ENCODE measurements around the gene CABLES1. TPM values are rescaled to one million over a fixed set of nuclear protein-coding genes. Genes with fewer than 3 reads are reported as not detected.
A peak's percentile ranks its signal among the peaks of the same experiment; 100 is the strongest.

CABLES1 gene
- total RNA-seq, 4 donors from 2014 or later: 1.5 to 11.9 (median 6.1) TPM

DNA sequence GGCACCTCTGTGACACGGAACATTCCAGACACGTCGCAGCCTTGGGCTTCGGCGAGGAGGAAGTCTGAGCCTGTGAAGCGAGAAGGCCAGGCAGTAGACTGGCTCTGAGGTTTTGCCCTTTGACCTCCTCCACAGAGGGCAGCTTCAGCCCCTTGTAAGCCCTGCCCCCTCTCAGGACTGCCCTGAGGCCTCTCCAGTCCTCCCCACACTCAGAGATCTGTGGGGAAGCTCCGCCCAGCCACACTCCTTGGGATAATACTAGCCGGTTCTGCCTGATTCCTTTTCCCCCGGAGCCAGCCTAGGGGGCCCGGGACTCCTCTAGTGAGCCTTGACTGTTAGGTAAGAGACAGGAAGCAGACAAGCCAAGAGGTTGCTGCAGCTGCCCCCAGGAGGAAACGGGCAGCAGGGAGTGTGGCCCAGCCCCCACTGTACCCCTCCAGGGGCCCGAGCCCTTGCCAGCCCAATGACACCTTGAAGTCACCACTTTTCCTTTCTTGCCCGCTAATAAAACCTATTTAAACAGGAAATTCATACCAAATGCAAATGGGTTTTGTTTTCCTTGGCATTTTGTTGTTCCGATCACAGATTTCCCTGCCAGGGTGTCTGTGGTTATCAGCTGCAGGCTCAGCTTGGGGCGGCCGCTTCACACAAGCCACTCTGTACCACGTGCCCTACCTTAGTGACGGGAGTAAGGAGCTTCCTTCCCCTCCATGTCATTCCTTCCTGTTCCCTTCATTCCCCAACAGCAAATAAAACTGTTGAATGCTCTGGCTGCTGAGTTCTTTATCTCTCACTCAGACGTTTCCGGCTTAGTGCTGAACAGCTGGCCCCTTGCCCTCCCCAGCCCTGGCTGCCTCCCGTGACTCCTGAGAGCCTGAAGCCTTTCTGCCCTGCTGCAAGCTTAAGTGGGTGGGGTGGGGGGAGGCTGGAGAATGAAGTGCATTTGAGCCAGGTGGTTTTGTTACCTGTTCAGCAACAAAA lies 124.7 kb downstream of the CABLES1 start:
- Histone ChIP-seq H3K36me3 (no peaks in the 10 kb centered on the region), H3K4me3 (peak overlapping the region in 3 of 4 donors; percentile 2 to 29 (median 11)), H3K9me3 (no peaks in the 10 kb centered on the region), H3K4me1 (peaks cover 14 to 18% (median 15%) of the 10 kb centered on the region in 4 donors), H3K27me3 (no peaks in the 10 kb centered on the region), H3K27ac (peak overlapping the region; percentile 47 to 63 (median 60))
- WGBS, 2 donors (ENCODE audit: low coverage in 1 of 2): 13 to 25% methylated on average over 6 to 21 of the region's 21 CpGs
- intact Hi-C loops (cut with DNase I; ENCODE audit: low total_unique reads) (no loop called here), in situ Hi-C loops (cut with MboI; ENCODE audit: low pct_ligation_motif_present in 1 of 4, low pct_unique_long_range_greater_than_20kb in 1 of 4, low sequenced_read_pairs in 3 of 4) (no loop called here)
- DNase-seq: peak; percentile 68
- TF ChIP-seq, protein P1, sequence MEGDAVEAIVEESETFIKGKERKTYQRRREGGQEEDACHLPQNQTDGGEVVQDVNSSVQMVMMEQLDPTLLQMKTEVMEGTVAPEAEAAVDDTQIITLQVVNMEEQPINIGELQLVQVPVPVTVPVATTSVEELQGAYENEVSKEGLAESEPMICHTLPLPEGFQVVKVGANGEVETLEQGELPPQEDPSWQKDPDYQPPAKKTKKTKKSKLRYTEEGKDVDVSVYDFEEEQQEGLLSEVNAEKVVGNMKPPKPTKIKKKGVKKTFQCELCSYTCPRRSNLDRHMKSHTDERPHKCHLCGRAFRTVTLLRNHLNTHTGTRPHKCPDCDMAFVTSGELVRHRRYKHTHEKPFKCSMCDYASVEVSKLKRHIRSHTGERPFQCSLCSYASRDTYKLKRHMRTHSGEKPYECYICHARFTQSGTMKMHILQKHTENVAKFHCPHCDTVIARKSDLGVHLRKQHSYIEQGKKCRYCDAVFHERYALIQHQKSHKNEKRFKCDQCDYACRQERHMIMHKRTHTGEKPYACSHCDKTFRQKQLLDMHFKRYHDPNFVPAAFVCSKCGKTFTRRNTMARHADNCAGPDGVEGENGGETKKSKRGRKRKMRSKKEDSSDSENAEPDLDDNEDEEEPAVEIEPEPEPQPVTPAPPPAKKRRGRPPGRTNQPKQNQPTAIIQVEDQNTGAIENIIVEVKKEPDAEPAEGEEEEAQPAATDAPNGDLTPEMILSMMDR (IDR thresholded peaks at IDR 0.05): no peak
- TF ChIP-seq EP300 (IDR thresholded peaks at IDR 0.05; ENCODE audit: low read depth) (no peak), POLR2A (IDR thresholded peaks at IDR 0.05) (no peak), POLR2AphosphoS5 (IDR thresholded peaks at IDR 0.05) (peak in 1 of 3 donors; percentile 16)

DNA sequence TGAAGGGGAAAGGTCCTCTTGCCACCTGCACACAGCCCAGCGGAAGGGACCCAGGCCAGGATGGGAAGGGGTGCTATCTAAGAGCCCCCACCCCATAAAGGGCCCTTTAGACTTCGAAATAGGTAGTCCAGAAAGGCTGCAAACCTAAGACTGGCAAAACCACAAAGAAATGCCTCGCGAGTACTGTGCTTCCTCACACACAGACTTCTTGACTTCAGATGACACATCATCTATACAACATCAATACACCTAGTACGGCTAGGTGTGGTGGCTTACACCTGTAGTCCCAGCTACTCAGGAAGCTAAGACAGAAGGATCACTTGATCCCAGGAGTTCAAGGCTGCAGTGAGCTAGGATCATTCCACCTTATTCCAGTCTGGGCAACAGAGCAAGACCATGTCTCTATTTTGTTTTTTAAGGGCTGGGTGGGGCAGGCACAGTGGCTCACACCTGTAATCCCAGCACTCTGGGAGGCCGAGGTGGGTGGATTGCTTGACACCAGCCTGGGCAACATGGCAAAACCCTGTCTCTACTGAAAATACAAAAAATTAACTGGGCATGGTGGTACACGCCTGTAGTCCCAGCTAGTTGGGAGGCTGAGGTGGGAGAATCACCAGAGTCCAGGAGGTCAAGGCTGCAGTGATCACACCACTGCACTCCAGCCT lies 125.8 kb downstream of the CABLES1 start:
- intact Hi-C loops (cut with DNase I; ENCODE audit: low total_unique reads) (no loop called here), in situ Hi-C loops (cut with MboI; ENCODE audit: low pct_ligation_motif_present in 1 of 4, low pct_unique_long_range_greater_than_20kb in 1 of 4, low sequenced_read_pairs in 3 of 4) (no loop called here)
- Histone ChIP-seq H3K27ac (peak overlapping the region in 1 of 4 donors; percentile 62), H3K36me3 (no peaks in the 10 kb centered on the region), H3K27me3 (no peaks in the 10 kb centered on the region), H3K4me1 (peaks cover 14 to 18% (median 15%) of the 10 kb centered on the region in 4 donors), H3K9me3 (no peaks in the 10 kb centered on the region), H3K4me3 (no peak overlapping the region)
- TF ChIP-seq POLR2AphosphoS5 (IDR thresholded peaks at IDR 0.05) (no peak), EP300 (IDR thresholded peaks at IDR 0.05; ENCODE audit: low read depth) (no peak), POLR2A (IDR thresholded peaks at IDR 0.05) (no peak)
- TF ChIP-seq, protein P1 (IDR thresholded peaks at IDR 0.05): no peak
- WGBS, 2 donors (ENCODE audit: low coverage in 1 of 2): 68 to 73% methylated on average over 4 to 7 of the region's 7 CpGs
- no peak for DNase-seq

- no peaks in the 10 kb centered on the region for H3K9me3 ChIP-seq
- H3K27me3 ChIP-seq: no peaks in the 10 kb centered on the region
- TF ChIP-seq POLR2AphosphoS5 (IDR thresholded peaks at IDR 0.05): no peak
- WGBS, 2 donors (ENCODE audit: low coverage in 1 of 2): 87 to 92% methylated on average over 7 to 9 of the region's 9 CpGs
- in situ Hi-C loops (cut with MboI; ENCODE audit: low pct_ligation_motif_present in 1 of 4, low pct_unique_long_range_greater_than_20kb in 1 of 4, low sequenced_read_pairs in 3 of 4) (no loop called here), intact Hi-C loops (cut with DNase I; ENCODE audit: low total_unique reads) (no loop called here)
- no peak for DNase-seq
- H3K27ac ChIP-seq: no peak overlapping the region
- no peaks in the 10 kb centered on the region for H3K36me3 ChIP-seq
- peaks cover 14 to 18% (median 15%) of the 10 kb centered on the region in 4 donors for H3K4me1 ChIP-seq
- no peak overlapping the region for H3K4me3 ChIP-seq
Observed at GRCh38 chr18:23263551-23264235, 128.4 kb downstream of the CABLES1 start.

DNA sequence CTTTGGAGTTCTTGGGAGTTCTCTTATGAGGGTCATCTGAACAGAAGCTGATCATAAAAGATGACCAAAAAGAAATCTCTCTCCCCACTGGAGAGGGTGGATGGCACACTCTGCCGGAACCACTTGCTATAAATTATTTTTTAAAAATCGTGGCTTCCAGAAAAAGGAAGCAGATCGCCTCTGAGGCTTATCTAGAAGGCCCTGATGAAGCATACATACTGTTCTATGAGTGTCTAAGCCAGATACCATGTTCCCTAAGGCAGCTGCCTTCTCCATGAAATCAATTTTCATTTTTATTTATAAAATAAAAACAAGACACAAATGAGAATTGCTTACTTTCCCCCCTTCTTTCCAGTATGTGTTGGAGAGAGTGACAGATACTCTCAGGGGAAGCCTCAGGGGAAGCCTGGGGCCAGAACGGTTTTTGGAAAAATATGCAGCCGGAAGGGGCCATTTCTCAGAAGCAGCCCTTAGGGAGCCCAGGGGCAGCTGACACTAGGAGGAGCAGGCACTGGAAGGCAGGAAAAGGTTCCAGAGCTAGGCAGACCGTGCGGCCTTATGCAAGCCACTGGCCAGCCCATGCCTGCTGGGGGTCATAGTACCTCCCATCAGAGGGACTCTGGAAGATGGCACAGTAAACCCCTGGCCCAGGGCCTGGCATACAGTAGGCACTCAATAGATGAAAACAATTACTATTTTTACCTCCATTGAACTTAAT lies 130.6 kb downstream of the CABLES1 start:
- WGBS, 2 donors (ENCODE audit: low coverage in 1 of 2): 57 to 79% methylated on average over 2 to 7 of the region's 7 CpGs
- no peak overlapping the region for H3K27ac ChIP-seq
- intact Hi-C loops (cut with DNase I; ENCODE audit: low total_unique reads): no loop called here

More for the DNA sequence above, 130.6 kb downstream of the CABLES1 start:
- in situ Hi-C loops (cut with MboI; ENCODE audit: low pct_ligation_motif_present in 1 of 4, low pct_unique_long_range_greater_than_20kb in 1 of 4, low sequenced_read_pairs in 3 of 4): no loop called here
- Histone ChIP-seq H3K36me3 (no peaks in the 10 kb centered on the region), H3K4me1 (peaks cover 0 to under 1% (median 0%) of the 10 kb centered on the region in 4 donors), H3K27me3 (no peaks in the 10 kb centered on the region), H3K9me3 (peaks cover 12% of the 10 kb centered on the region in 2 donors), H3K4me3 (no peak overlapping the region)
- TF ChIP-seq POLR2A (IDR thresholded peaks at IDR 0.05): no peak
- no peak for TF ChIP-seq EP300 (IDR thresholded peaks at IDR 0.05; ENCODE audit: low read depth)
- TF ChIP-seq, protein P1 (IDR thresholded peaks at IDR 0.05): no peak
- no peak for TF ChIP-seq POLR2AphosphoS5 (IDR thresholded peaks at IDR 0.05)
- no peak for DNase-seq

Data from transverse colon (tissue), 4 donors.